Retinal pigment epithelial cell (primary cell): ENCODE results near the gene CRYBG3.

ENCODE experiments used
- DNase-seq: peaks from one replicate; pipeline ENCODE4 v3.0.0-alpha.2; 2010; ENCODE audit warnings: low read depth
- H3K4me3 ChIP-seq: 2 replicates; pipeline ENCODE4 v1.5.1; 2011; ENCODE audit warnings: mild to moderate bottlenecking, low read length, control low read depth, moderate library complexity
- TF ChIP-seq, protein P1 (sequence below): conservative IDR thresholded peaks from 2 replicates; pipeline ENCODE4 v1.5.1; 2011; ENCODE audit warnings: low read depth, low read length, control low read depth, inconsistent platforms

CRYBG3 gene

DNA sequence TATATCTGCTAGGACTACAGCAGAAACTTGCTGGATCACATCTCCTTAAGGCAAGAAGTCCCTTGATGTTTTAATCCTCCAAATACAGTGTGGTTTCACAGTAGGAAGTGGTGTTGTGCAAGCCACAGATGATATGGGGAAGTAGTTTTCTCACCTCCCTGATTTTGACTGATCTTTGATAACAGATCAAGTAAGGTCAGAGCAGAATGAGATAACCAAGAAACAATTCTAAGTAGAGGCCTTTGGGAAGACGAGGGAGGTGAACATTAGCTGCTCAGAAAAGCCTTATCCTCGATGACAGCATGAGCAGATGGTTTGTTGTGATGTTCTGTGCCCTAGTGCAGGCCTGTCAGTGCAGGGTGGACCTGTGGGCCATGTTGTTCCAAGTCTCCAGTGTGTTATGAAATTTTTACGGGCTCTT, 89.1 kb downstream of the CRYBG3 start:
- no peak for DNase-seq
- TF ChIP-seq, protein P1, sequence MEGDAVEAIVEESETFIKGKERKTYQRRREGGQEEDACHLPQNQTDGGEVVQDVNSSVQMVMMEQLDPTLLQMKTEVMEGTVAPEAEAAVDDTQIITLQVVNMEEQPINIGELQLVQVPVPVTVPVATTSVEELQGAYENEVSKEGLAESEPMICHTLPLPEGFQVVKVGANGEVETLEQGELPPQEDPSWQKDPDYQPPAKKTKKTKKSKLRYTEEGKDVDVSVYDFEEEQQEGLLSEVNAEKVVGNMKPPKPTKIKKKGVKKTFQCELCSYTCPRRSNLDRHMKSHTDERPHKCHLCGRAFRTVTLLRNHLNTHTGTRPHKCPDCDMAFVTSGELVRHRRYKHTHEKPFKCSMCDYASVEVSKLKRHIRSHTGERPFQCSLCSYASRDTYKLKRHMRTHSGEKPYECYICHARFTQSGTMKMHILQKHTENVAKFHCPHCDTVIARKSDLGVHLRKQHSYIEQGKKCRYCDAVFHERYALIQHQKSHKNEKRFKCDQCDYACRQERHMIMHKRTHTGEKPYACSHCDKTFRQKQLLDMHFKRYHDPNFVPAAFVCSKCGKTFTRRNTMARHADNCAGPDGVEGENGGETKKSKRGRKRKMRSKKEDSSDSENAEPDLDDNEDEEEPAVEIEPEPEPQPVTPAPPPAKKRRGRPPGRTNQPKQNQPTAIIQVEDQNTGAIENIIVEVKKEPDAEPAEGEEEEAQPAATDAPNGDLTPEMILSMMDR = no peak
- no peak overlapping the region for H3K4me3 ChIP-seq

DNA sequence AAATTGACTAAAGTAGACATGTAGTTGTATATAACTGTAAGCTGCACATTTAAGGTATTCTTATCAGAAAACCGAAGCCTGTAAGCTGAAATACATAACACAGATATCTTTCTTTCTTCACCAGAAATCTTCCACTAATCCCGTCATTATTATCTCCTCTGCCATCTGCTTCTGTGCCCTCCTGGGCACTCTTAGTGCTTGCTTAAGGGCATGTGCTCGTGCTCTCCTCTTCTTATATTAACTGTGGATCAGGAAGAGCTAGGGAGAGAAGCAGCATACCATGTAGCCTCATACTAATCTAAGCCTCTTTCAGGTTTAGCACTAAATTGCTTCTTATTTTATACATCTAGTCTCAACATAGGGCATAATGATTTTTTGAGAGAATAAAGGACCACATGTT, 89.6 kb downstream of the CRYBG3 start:
- no peak for DNase-seq
- no peak overlapping the region for H3K4me3 ChIP-seq
- TF ChIP-seq, protein P1 = no peak

DNA sequence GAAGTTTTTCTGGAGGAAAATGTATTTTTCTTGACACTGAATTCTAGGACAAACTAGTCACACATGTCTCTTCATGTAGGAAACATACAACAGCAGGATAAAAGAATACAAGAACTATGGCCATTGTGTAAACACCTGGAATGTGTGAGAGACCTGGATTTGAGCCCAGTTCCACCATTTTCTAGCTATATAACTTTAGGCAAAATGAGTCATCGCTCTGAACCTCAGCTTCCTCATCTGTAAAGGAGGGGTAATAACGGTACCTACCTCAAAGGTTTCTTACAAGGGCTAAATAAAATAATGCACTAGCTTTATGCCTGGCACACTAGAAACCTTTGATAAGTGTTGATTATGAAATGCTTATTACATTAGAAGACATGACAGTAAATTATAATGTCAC, 92.6 kb downstream of the CRYBG3 start:
- DNase-seq = no peak
- TF ChIP-seq, protein P1 = no peak
- no peak overlapping the region for H3K4me3 ChIP-seq

DNA sequence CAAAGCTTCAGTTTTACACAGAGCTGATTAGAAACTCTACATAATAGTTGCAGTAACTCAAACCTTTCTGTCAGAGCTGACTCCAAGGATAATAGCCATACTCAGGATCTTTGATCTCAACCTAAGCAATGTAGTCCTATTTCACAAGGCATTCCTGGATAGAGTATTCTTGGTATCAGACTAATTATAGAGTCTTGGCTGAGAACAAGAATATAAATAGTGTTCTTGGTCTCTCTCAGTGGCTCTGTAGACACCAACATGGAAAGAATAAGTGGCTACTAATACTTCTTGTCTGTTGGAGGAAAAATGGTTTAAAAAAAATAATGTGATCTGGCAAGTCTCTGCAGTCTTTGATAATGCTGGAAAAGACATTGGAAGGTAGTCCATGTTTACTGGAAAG, 94.8 kb downstream of the CRYBG3 start:
- no peak for DNase-seq
- no peak overlapping the region for H3K4me3 ChIP-seq
- TF ChIP-seq, protein P1 = no peak

DNA sequence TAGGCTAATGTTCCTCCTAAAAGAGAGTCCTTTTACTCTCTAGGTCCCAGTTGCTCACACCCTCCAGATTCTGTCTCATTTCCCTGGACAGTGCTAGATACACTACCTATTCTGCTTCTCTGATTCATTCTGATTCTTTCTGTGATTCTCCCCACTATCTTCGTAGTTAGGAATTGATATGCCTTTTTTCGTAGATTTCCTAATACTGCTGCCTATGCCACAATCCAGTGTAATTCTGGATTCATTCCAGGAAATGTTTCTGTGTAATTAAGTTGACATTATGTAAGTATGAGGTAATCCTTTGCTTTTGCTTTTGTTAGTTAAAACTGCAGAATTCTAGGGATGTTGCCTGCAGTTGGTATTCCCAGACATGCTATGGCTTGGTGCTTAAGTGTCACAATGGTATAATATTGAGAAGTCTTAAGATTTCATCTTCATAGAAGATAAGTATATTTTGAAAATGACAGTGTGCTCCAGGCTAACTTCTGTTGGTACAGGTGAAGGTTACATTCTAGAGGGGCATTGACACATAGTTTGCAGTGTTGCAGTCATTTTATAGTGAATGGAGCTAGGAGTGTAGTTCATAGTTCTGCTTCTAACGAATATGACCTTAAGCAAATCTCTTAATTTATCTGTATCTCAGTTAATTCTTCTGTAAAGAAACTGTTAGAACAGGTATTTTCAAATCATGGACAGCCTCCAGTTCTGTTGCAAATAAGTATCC, 96.2 kb downstream of the CRYBG3 start:
- H3K4me3 ChIP-seq = no peak overlapping the region
- DNase-seq = peak; percentile 38

DNA sequence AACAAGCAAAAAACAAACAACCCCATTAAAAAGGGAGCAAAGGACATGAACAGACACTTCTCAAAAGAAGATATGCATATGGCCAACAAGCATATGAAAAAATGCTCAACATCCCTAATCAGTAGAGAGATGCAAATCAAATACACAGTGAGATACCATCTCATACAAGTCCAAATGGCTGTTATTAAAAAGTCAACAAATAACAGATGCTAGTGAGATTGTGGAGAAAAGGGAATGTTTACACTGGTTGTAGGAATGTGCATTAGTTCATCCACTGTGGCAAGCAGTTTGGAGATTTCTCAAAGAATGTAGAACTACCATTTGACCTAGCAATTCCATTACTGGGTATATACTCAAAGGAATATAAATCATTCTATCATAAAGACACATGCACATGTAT, 105.9 kb downstream of the CRYBG3 start:
- no peak overlapping the region for H3K4me3 ChIP-seq
- TF ChIP-seq, protein P1 = no peak
- no peak for DNase-seq

More for the DNA sequence above, 96.2 kb downstream of the CRYBG3 start:
- TF ChIP-seq, protein P1 = no peak

DNA sequence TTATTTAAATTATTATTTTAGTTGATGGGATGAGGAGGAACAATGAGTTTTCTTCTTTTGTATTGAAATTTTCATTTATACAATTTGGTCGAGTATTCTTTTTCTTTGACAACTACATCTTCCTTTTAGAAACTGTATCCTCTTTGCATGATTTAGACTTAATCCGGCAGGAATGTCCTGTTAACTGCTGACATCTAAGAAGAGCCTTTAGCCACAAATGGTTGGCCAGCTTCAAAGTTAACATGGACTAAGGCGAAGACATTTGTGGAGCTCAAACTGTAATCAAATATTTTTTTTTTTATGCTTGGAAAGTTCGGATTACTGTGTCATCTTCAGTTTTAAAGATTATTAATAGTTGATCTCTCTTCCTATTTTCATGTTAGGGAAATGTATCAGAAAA, 107.2 kb downstream of the CRYBG3 start:
- no peak for DNase-seq
- TF ChIP-seq, protein P1 = no peak
- no peak overlapping the region for H3K4me3 ChIP-seq
